HCT116 (cell line): Measurements from ENCODE around the gene TDP1.

Experiments
- EZH2 ChIP-seq: fragments of 200-600 bp; sonication (generic); IDR thresholded peaks from 2 replicates; pipeline ENCODE4 v1.6.1; 2017; ENCODE audit warnings: antibody characterized with exemption, mixed run types
- EZH2phosphoT487 ChIP-seq: fragments of 200-600 bp; IDR thresholded peaks from 2 replicates; pipeline ENCODE4 v1.6.1; 2018; ENCODE audit warnings: antibody characterized with exemption, borderline replicate concordance
- POLR2A ChIP-seq: IDR thresholded peaks from 2 replicates; pipeline ENCODE4 v1.7.0; 2011; ENCODE audit warnings: borderline replicate concordance; ENCODE audit not compliant: insufficient read depth, insufficient read length; ENCODE audit errors: extremely low read depth
- YY1 ChIP-seq: IDR thresholded peaks from 2 replicates; pipeline ENCODE4 v1.6.1; 2011; ENCODE audit warnings: low read length, low read depth, moderate library complexity, mild to moderate bottlenecking; ENCODE audit not compliant: insufficient replicate concordance; ENCODE audit errors: extremely low read depth
- TF ChIP-seq, protein P1 (sequence below): IDR thresholded peaks from 2 replicates; pipeline ENCODE4 v1.6.1; 2012; ENCODE audit warnings: low read depth
- TF ChIP-seq, protein P2 (sequence below), 3 experiments: fragments of 200-600 bp in 1 of 3; sonication (generic) in 1 of 3; IDR thresholded peaks in 2 of 3; conservative IDR thresholded peaks in 1 of 3; 2 replicates each; pipeline ENCODE4 v1.5.1; 2012 to 2017; ENCODE audit warnings: low read depth in 2 of 3, low read length in 2 of 3, antibody characterized with exemption in 1 of 3, borderline replicate concordance in 1 of 3, control low read depth in 1 of 3, mild to moderate bottlenecking in 1 of 3, mixed read lengths in 1 of 3, mixed run types in 1 of 3, moderate library complexity in 1 of 3; ENCODE audit not compliant: insufficient read depth in 1 of 3

DNA sequence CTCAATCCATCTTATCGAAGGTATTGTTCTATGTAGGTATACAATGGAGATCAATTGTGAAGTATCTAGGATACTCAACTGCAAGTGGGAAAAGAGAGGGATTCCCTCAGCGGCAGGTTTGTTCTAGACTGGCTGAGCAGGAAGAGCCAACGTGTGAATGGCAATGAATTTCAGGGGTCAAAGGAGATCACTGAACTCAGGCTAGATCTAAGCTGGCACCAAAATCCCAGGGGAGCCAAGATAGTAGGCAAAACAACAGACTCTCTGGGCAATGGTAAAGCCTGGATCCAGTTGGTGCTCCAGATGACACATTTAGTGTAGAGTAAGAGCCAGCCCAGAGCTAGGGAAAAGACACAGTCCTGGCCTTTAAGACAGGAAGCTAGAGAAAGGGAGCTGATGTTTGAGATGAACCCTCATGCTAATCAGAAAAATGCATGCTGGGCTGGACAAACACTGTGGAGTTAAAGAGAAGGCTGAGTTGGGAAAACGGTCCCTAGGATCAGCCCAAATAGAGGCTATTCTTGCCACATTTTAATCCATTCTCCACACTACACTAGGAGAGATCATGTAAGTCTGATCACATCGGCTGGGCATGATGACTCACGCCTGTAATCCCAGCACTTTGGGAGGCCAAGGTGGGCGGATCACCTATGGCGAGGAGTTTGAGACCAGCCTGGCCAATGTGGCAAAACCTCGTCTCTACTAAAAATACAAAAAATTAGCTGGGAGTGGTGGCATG lies 46.8 kb upstream of the TDP1 start:
- TF ChIP-seq POLR2A (no peak), EZH2 (no peak), EZH2phosphoT487 (no peak), YY1 (no peak)
- TF ChIP-seq, protein P1, sequence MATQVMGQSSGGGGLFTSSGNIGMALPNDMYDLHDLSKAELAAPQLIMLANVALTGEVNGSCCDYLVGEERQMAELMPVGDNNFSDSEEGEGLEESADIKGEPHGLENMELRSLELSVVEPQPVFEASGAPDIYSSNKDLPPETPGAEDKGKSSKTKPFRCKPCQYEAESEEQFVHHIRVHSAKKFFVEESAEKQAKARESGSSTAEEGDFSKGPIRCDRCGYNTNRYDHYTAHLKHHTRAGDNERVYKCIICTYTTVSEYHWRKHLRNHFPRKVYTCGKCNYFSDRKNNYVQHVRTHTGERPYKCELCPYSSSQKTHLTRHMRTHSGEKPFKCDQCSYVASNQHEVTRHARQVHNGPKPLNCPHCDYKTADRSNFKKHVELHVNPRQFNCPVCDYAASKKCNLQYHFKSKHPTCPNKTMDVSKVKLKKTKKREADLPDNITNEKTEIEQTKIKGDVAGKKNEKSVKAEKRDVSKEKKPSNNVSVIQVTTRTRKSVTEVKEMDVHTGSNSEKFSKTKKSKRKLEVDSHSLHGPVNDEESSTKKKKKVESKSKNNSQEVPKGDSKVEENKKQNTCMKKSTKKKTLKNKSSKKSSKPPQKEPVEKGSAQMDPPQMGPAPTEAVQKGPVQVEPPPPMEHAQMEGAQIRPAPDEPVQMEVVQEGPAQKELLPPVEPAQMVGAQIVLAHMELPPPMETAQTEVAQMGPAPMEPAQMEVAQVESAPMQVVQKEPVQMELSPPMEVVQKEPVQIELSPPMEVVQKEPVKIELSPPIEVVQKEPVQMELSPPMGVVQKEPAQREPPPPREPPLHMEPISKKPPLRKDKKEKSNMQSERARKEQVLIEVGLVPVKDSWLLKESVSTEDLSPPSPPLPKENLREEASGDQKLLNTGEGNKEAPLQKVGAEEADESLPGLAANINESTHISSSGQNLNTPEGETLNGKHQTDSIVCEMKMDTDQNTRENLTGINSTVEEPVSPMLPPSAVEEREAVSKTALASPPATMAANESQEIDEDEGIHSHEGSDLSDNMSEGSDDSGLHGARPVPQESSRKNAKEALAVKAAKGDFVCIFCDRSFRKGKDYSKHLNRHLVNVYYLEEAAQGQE = no peak
- TF ChIP-seq, protein P2, sequence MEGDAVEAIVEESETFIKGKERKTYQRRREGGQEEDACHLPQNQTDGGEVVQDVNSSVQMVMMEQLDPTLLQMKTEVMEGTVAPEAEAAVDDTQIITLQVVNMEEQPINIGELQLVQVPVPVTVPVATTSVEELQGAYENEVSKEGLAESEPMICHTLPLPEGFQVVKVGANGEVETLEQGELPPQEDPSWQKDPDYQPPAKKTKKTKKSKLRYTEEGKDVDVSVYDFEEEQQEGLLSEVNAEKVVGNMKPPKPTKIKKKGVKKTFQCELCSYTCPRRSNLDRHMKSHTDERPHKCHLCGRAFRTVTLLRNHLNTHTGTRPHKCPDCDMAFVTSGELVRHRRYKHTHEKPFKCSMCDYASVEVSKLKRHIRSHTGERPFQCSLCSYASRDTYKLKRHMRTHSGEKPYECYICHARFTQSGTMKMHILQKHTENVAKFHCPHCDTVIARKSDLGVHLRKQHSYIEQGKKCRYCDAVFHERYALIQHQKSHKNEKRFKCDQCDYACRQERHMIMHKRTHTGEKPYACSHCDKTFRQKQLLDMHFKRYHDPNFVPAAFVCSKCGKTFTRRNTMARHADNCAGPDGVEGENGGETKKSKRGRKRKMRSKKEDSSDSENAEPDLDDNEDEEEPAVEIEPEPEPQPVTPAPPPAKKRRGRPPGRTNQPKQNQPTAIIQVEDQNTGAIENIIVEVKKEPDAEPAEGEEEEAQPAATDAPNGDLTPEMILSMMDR (IDR thresholded peaks at IDR 0.05 in 2 of 3, conservative IDR thresholded peaks at IDR 0.05 in 1 of 3; ENCODE audit: borderline replicate concordance in 1 of 3, insufficient read depth in 1 of 3, low read depth in 2 of 3, low read length in 2 of 3) = no peak
